Bronchial epithelial cell (primary cell): Measurements from ENCODE around the gene PLA2G3. TPM values are rescaled to one million over a fixed set of nuclear protein-coding genes. Genes with fewer than 3 reads are reported as not detected.
"Not testable (repeated sequence)": the region's sequence is repeated elsewhere in the genome, so short reads cannot be mapped to it uniquely, and the experiment has no call there.

ENCODE experiments used
- DNase-seq: peaks from one replicate; pipeline ENCODE4 v3.0.0-alpha.2; 2010; ENCODE audit warnings: low read depth
- FAIRE-seq: peaks from 2 replicates; lab custom pipeline; 2011; peaks lifted over from hg19 to GRCh38; lab: Jason Lieb, UNC
- H3K27me3 ChIP-seq: 2 replicates; pipeline ENCODE4 v1.5.1; 2011; ENCODE audit warnings: low read length; ENCODE audit not compliant: control insufficient read depth, insufficient read depth
- H3K36me3 ChIP-seq: 2 replicates; pipeline ENCODE4 v1.5.1; 2011; ENCODE audit warnings: low read length; ENCODE audit not compliant: control insufficient read depth, insufficient read depth
- H3K4me3 ChIP-seq: 2 replicates; pipeline ENCODE4 v1.5.1; 2011; ENCODE audit warnings: mild to moderate bottlenecking, low read depth, low read length, control low read depth
- CTCF ChIP-seq: IDR thresholded peaks from 2 replicates; pipeline ENCODE4 v1.5.1; 2011; ENCODE audit warnings: mild to moderate bottlenecking, moderate library complexity, low read length, control low read depth, inconsistent platforms; ENCODE audit not compliant: insufficient read depth, severe bottlenecking
- total RNA-seq: library from RNA; depleted of rRNA; stranded (reverse); fragments of >200 nt; gene quantifications from 2 replicates; pipeline ENCODE4 v1.2.1, GENCODE V29; 2014

PLA2G3 gene
- total RNA-seq, 1 donor from 2014 or later: under 0.01 TPM

GRCh38 chr22:31098632-31099110 lies 41.6 kb downstream of the PLA2G3 start:
- Histone ChIP-seq H3K4me3 (no peak overlapping the region), H3K36me3 (peaks cover 47% of the 10 kb centered on the region), H3K27me3 (no peaks in the 10 kb centered on the region)
- no peak for TF ChIP-seq CTCF
- FAIRE-seq (no peak), DNase-seq (no peak)

GRCh38 chr22:31097941-31098631 lies 42.2 kb downstream of the PLA2G3 start:
- Histone ChIP-seq H3K27me3 (no peaks in the 10 kb centered on the region), H3K36me3 (peaks cover 51% of the 10 kb centered on the region), H3K4me3 (no peak overlapping the region)
- DNase-seq (no peak), FAIRE-seq (no peak)
- TF ChIP-seq CTCF: no peak

- not testable (repeated sequence) for H3K4me3 ChIP-seq, DNase-seq, FAIRE-seq, H3K27me3 ChIP-seq
- H3K36me3 ChIP-seq: peaks cover 54% of the 10 kb centered on the region
Observed at GRCh38 chr22:31097539-31097938, 42.8 kb downstream of the PLA2G3 start.

- no peak for DNase-seq
Observed at GRCh38 chr22:31096657-31097279, 43.5 kb downstream of the PLA2G3 start.

GRCh38 chr22:31095637-31096249 lies 44.6 kb downstream of the PLA2G3 start:
- no peak for FAIRE-seq
- Histone ChIP-seq H3K27me3 (no peaks in the 10 kb centered on the region), H3K36me3 (peaks cover 67% of the 10 kb centered on the region), H3K4me3 (no peak overlapping the region)
- no peak for TF ChIP-seq CTCF
- DNase-seq: no peak

More at GRCh38 chr22:31096657-31097279, 43.5 kb downstream of the PLA2G3 start:
- FAIRE-seq: no peak
- Histone ChIP-seq H3K36me3 (peaks cover 61% of the 10 kb centered on the region), H3K4me3 (no peak overlapping the region), H3K27me3 (no peaks in the 10 kb centered on the region)
- TF ChIP-seq CTCF: no peak

GRCh38 chr22:31094741-31095140 lies 45.6 kb downstream of the PLA2G3 start:
- DNase-seq (no peak), FAIRE-seq (no peak)
- Histone ChIP-seq H3K4me3 (no peak overlapping the region), H3K27me3 (no peaks in the 10 kb centered on the region), H3K36me3 (peaks cover 70% of the 10 kb centered on the region)
- no peak for TF ChIP-seq CTCF
